Kidney (tissue), 14 donors: ENCODE results near the gene SPI1. TPM values are rescaled to one million over a fixed set of nuclear protein-coding genes. Genes with fewer than 3 reads are reported as not detected.

ENCODE experiments used
- DNase-seq, 5 donors: peaks; one replicate each; pipeline ENCODE4 v3.0.0-alpha.2; 2013 to 2020
- FAIRE-seq: peaks from 2 replicates; lab custom pipeline; 2012; peaks lifted over from hg19 to GRCh38; lab: Jason Lieb, UNC
- H3K27ac ChIP-seq, 2 donors: one replicate each; pipeline ENCODE4 v1.7.0; 2013; ENCODE audit warnings: low read depth in 2 of 2, low read length in 2 of 2, inconsistent platforms in 1 of 2
- H3K27me3 ChIP-seq: one replicate; pipeline ENCODE4 v1.7.1; 2013; ENCODE audit warnings: low read length, inconsistent platforms; ENCODE audit not compliant: control insufficient read depth, insufficient read depth
- H3K36me3 ChIP-seq, 3 donors: one replicate each; pipeline versions ENCODE4 v1.7.0 to v1.7.1; 2013; ENCODE audit warnings: low read length in 3 of 3, control low read depth in 1 of 3, inconsistent platforms in 1 of 3; ENCODE audit not compliant: insufficient read depth in 3 of 3, control insufficient read depth in 2 of 3
- H3K4me1 ChIP-seq, 3 donors: one replicate each; pipeline versions ENCODE4 v1.7.0 to v1.7.1; 2013; ENCODE audit warnings: low read length in 3 of 3, inconsistent platforms in 1 of 3, low read depth in 1 of 3; ENCODE audit not compliant: control insufficient read depth in 2 of 3, insufficient read depth in 2 of 3
- H3K4me3 ChIP-seq, 3 donors: one replicate each; pipeline versions ENCODE4 v1.7.0 to v1.8.1; 2013; ENCODE audit warnings: low read length in 3 of 3, control low read depth in 1 of 3, inconsistent platforms in 1 of 3
- H3K9ac ChIP-seq, 3 donors: one replicate each; pipeline versions ENCODE4 v1.7.0 to v1.7.1; 2013; ENCODE audit warnings: low read length in 3 of 3, control low read depth in 1 of 3, inconsistent platforms in 1 of 3
- H3K9me3 ChIP-seq, 3 donors: one replicate each; pipeline versions ENCODE4 v1.7.0 to v1.7.1; 2013; ENCODE audit warnings: low read length in 3 of 3, control low read depth in 1 of 3, inconsistent platforms in 1 of 3; ENCODE audit not compliant: control insufficient read depth in 2 of 3, insufficient read depth in 1 of 3
- CTCF ChIP-seq: IDR thresholded peaks from 3 replicates; pipeline ENCODE4 v1.5.1; 2012; ENCODE audit warnings: mild to moderate bottlenecking, moderate library complexity, borderline replicate concordance; ENCODE audit not compliant: insufficient read depth; ENCODE audit errors: extremely low read depth
- intact Hi-C: fragments of 100-400 bp; cut with DNase I; formaldehyde crosslinking; loops from one replicate; pipeline ENCODE4 v1.11.1; 2022
- polyA plus RNA-seq: library from polyadenylated mRNA; stranded (reverse); fragments of 350-450 nt; fragmentation: Illumina TruSeq; extraction: RNeasy Lipid Tissue Mini Kit (QIAGEN cat#74804); gene quantifications from one replicate; pipeline ENCODE4 v1.2.3, GENCODE V29; 2014; ENCODE audit warnings: low read depth, low replicate concordance; ENCODE audit not compliant: insufficient read depth
- total RNA-seq: library from RNA; stranded (reverse); fragmentation: NEBNext Ultra II Directional; extraction: Animal tissue kit (Norgen Biotek cat#: 25700); gene quantifications from one replicate; pipeline ENCODE4 v1.2.1, GENCODE V29; 2021
- donor health status: control.
- donor health status: control.
- donor health status: control.
- donor health status: control.
- donor health status: control.
- donor health status: DM: yes; HTN: yes; CAD: no.
- donor health status: Normal renal cell carcinoma (clear cell type).

The SPI1 gene
- total and polyA plus RNA-seq, 2 donors from 2014 or later = 7.3 to 39.8 TPM

- Histone ChIP-seq H3K4me3 (no peak overlapping the region), H3K27me3 (no peaks in the 10 kb centered on the region), H3K36me3 (no peaks in the 10 kb centered on the region), H3K4me1 (no peaks in the 10 kb centered on the region), H3K27ac (no peak overlapping the region), H3K9me3 (no peaks in the 10 kb centered on the region), H3K9ac (no peak overlapping the region)
- no peak for FAIRE-seq
- TF ChIP-seq CTCF = no peak
- DNase-seq = peak in 2 of 5 donors; percentile 31 to 63
- intact Hi-C loops = no loop called here
Measured at GRCh38 chr11:47338396-47339241, 39.7 kb downstream of the SPI1 start.

GRCh38 chr11:47337229-47337924 is 41.0 kb downstream of the SPI1 start:
- intact Hi-C loops = no loop called here
- Histone ChIP-seq H3K27me3 (no peaks in the 10 kb centered on the region), H3K36me3 (no peaks in the 10 kb centered on the region), H3K9ac (no peak overlapping the region), H3K4me3 (no peak overlapping the region), H3K9me3 (no peaks in the 10 kb centered on the region), H3K4me1 (no peaks in the 10 kb centered on the region), H3K27ac (no peak overlapping the region)
- no peak for TF ChIP-seq CTCF
- DNase-seq (peak in 2 of 5 donors; percentile 36 to 43), FAIRE-seq (no peak)

- H3K4me1 ChIP-seq = no peaks in the 10 kb centered on the region
- no peak overlapping the region for H3K27ac ChIP-seq
- intact Hi-C loops = no loop called here
- no peak for FAIRE-seq
- no peak overlapping the region for H3K4me3 ChIP-seq
- no peak overlapping the region for H3K9ac ChIP-seq
- no peaks in the 10 kb centered on the region for H3K9me3 ChIP-seq
- no peaks in the 10 kb centered on the region for H3K27me3 ChIP-seq
- no peak for TF ChIP-seq CTCF
- peak in 2 of 5 donors; percentile 25 to 62 for DNase-seq
- no peaks in the 10 kb centered on the region for H3K36me3 ChIP-seq
Measured at GRCh38 chr11:47336595-47336994, 41.8 kb downstream of the SPI1 start.
